ENCODE data around the gene ZNF638. TPM values are rescaled to one million over a fixed set of nuclear protein-coding genes. Genes with fewer than 3 reads are reported as not detected.
"Not testable (repeated sequence)": the region's sequence is repeated elsewhere in the genome, so short reads cannot be mapped to it uniquely, and the experiment has no call there.

The ZNF638 gene
- total RNA-seq, 6 experiments from 2014 or later: 41.8 to 65.8 (median 61.5) TPM

- H3K27ac ChIP-seq: peak overlapping the region in 1 of 3 donors; percentile 71
- intact Hi-C loops (cut with DNase I): no loop called here
- H3K27me3 ChIP-seq: no peaks in the 10 kb centered on the region
- H3K36me3 ChIP-seq: peaks cover 3 to 30% (median 15%) of the 10 kb centered on the region in 4 donors
- ATAC-seq: no peak
- WGBS (ENCODE audit: insufficient coverage, low coverage, low lambda C conversion rate, missing lambda C conversion rate): 100% methylated on average over 2 of the region's 2 CpGs
- no peak for TF ChIP-seq CTCF (IDR thresholded peaks at IDR 0.05)
- TF ChIP-seq POLR2A (IDR thresholded peaks at IDR 0.05): no peak
- no peak for DNase-seq
- peaks cover 0 to 31% (median 9%) of the 10 kb centered on the region in 4 donors for H3K4me1 ChIP-seq
- no peaks in the 10 kb centered on the region for H3K9me3 ChIP-seq
- H3K4me3 ChIP-seq: no peak overlapping the region
Observed at GRCh38 chr2:71426721-71427120, 95.1 kb downstream of the ZNF638 start.

GRCh38 chr2:71428472-71429383 lies 97.1 kb downstream of the ZNF638 start:
- Histone ChIP-seq H3K4me3 (peak overlapping the region in 1 of 3 donors; percentile 11), H3K27ac (peak overlapping the region; percentile 7 to 71 (median 34)), H3K36me3 (peaks cover 0 to 34% (median 14%) of the 10 kb centered on the region in 4 donors), H3K9me3 (no peaks in the 10 kb centered on the region), H3K27me3 (no peaks in the 10 kb centered on the region), H3K4me1 (peaks cover 0 to 26% (median 9%) of the 10 kb centered on the region in 4 donors)
- WGBS (ENCODE audit: insufficient coverage, low coverage, low lambda C conversion rate, missing lambda C conversion rate): 33% methylated on average over 3 of the region's 3 CpGs
- ATAC-seq (peak; percentile 78 to 90 (median 84)), DNase-seq (no peak)
- TF ChIP-seq POLR2A (IDR thresholded peaks at IDR 0.05) (no peak), CTCF (IDR thresholded peaks at IDR 0.05) (no peak)
- intact Hi-C loops (cut with DNase I): no loop called here

GRCh38 chr2:71445142-71445541 lies 113.6 kb downstream of the ZNF638 start:
- H3K27me3 ChIP-seq; ATAC-seq; H3K4me1 ChIP-seq; intact Hi-C loops (cut with DNase I); H3K4me3 ChIP-seq; H3K9me3 ChIP-seq; H3K36me3 ChIP-seq; DNase-seq; H3K27ac ChIP-seq: not testable (repeated sequence)
- WGBS (ENCODE audit: insufficient coverage, low coverage, low lambda C conversion rate, missing lambda C conversion rate): 42% methylated on average over 4 of the region's 5 CpGs

- Histone ChIP-seq H3K36me3 (no peaks in the 10 kb centered on the region), H3K4me3 (no peak overlapping the region), H3K4me1 (peaks cover 0 to 7% (median 0%) of the 10 kb centered on the region in 4 donors), H3K9me3 (no peaks in the 10 kb centered on the region), H3K27me3 (no peaks in the 10 kb centered on the region), H3K27ac (no peak overlapping the region)
- DNase-seq (no peak), ATAC-seq (peak in 1 of 4 donors; percentile 9)
- intact Hi-C loops (cut with DNase I): no loop called here
- 100% methylated on average over 1 of the region's 1 CpG for WGBS (ENCODE audit: insufficient coverage, low coverage, low lambda C conversion rate, missing lambda C conversion rate)
- TF ChIP-seq CTCF (IDR thresholded peaks at IDR 0.05): no peak
- no peak for TF ChIP-seq POLR2A (IDR thresholded peaks at IDR 0.05)
Observed at GRCh38 chr2:71446505-71446904, 114.9 kb downstream of the ZNF638 start.

- intact Hi-C loops (cut with DNase I): no loop called here
- Histone ChIP-seq H3K27ac (no peak overlapping the region), H3K4me1 (peaks cover 0 to 12% (median under 1%) of the 10 kb centered on the region in 4 donors), H3K27me3 (no peaks in the 10 kb centered on the region), H3K9me3 (no peaks in the 10 kb centered on the region), H3K36me3 (no peaks in the 10 kb centered on the region), H3K4me3 (no peak overlapping the region)
- ATAC-seq (no peak), DNase-seq (no peak)
- TF ChIP-seq CTCF (IDR thresholded peaks at IDR 0.05) (no peak), POLR2A (IDR thresholded peaks at IDR 0.05) (no peak)
- WGBS (ENCODE audit: insufficient coverage, low coverage, low lambda C conversion rate, missing lambda C conversion rate): 75% methylated on average over 3 of the region's 3 CpGs
Observed at GRCh38 chr2:71449343-71449742, 117.8 kb downstream of the ZNF638 start.

All from right lobe of liver (tissue), 6 donors.